Liver (tissue), 9 donors: ENCODE data around the gene ADGRL2. TPM values are rescaled to one million over a fixed set of nuclear protein-coding genes. Genes with fewer than 3 reads are reported as not detected.

Experiments used
- DNase-seq: peaks from one replicate; pipeline ENCODE4 v3.0.0-alpha.2; 2017; ENCODE audit warnings: low spot score
- H3K27ac ChIP-seq, 2 donors: one replicate each; pipeline ENCODE4 v1.7.0; 2013; ENCODE audit warnings: inconsistent platforms in 2 of 2, low read length in 2 of 2, control low read depth in 1 of 2, low read depth in 1 of 2, mild to moderate bottlenecking in 1 of 2
- H3K27me3 ChIP-seq, 4 donors: one replicate each; pipeline versions ENCODE4 v1.6.1 to v1.7.0; 2013; ENCODE audit warnings: low read length in 3 of 4, inconsistent platforms in 1 of 4, mild to moderate bottlenecking in 1 of 4, moderate library complexity in 1 of 4; ENCODE audit not compliant: control insufficient read depth in 4 of 4, insufficient read depth in 4 of 4
- H3K36me3 ChIP-seq, 4 donors: one replicate each; pipeline versions ENCODE4 v1.6.1 to v1.7.0; 2013; ENCODE audit warnings: low read length in 3 of 4, mild to moderate bottlenecking in 3 of 4, low read depth in 1 of 4, moderate library complexity in 1 of 4; ENCODE audit not compliant: control insufficient read depth in 4 of 4, insufficient read depth in 3 of 4
- H3K4me1 ChIP-seq, 4 donors: one replicate each; pipeline versions ENCODE4 v1.6.1 to v1.7.0; 2013; ENCODE audit warnings: low read length in 3 of 4, mild to moderate bottlenecking in 3 of 4, moderate library complexity in 1 of 4; ENCODE audit not compliant: control insufficient read depth in 4 of 4, insufficient read depth in 4 of 4
- H3K4me3 ChIP-seq, 3 donors: one replicate each; pipeline versions ENCODE4 v1.6.1 to v1.7.0; 2013; ENCODE audit warnings: low read length in 3 of 3, control low read depth in 1 of 3, low read depth in 1 of 3, mild to moderate bottlenecking in 1 of 3
- H3K9ac ChIP-seq, 2 donors: one replicate each; pipeline ENCODE4 v1.7.0; 2013; ENCODE audit warnings: low read length in 2 of 2, mild to moderate bottlenecking in 2 of 2, moderate library complexity in 2 of 2, control low read depth in 1 of 2, low read depth in 1 of 2
- H3K9me3 ChIP-seq, 4 donors: one replicate each; pipeline versions ENCODE4 v1.6.1 to v1.7.0; 2013; ENCODE audit warnings: low read length in 3 of 4; ENCODE audit not compliant: control insufficient read depth in 4 of 4
- ATF3 ChIP-seq: IDR thresholded peaks from 2 replicates; pipeline ENCODE4 v1.6.1; 2016; ENCODE audit warnings: antibody characterized with exemption
- CTCF ChIP-seq: fragments of 150-350 bp; IDR thresholded peaks from 2 replicates; pipeline ENCODE4 v1.5.1; 2017; ENCODE audit warnings: improper control_type of control experiment, low read depth, low read length; ENCODE audit not compliant: missing input control
- EGR1 ChIP-seq, 2 donors: IDR thresholded peaks; 2 replicates each; pipeline ENCODE4 v1.6.1; 2016 to 2018; ENCODE audit warnings: antibody characterized with exemption in 2 of 2, low read depth in 2 of 2
- FOXA1 ChIP-seq: IDR thresholded peaks from 2 replicates; pipeline ENCODE4 v1.6.1; 2016; ENCODE audit warnings: antibody characterized with exemption
- FOXA2 ChIP-seq: IDR thresholded peaks from 2 replicates; pipeline ENCODE4 v1.6.1; 2016; ENCODE audit warnings: antibody characterized with exemption
- GABPA ChIP-seq, 2 donors: IDR thresholded peaks in 1 of 2; conservative IDR thresholded peaks in 1 of 2; 2 replicates each; pipeline ENCODE4 v1.6.1; 2016; ENCODE audit warnings: antibody characterized with exemption in 2 of 2, mild to moderate bottlenecking in 1 of 2, moderate library complexity in 1 of 2
- HNF4A ChIP-seq, 2 donors: conservative IDR thresholded peaks; 2 replicates each; pipeline ENCODE4 v1.6.1; 2016; ENCODE audit warnings: antibody characterized with exemption in 2 of 2, mild to moderate bottlenecking in 2 of 2
- HNF4G ChIP-seq: IDR thresholded peaks from 2 replicates; pipeline ENCODE4 v1.6.1; 2016; ENCODE audit warnings: antibody characterized with exemption
- JUND ChIP-seq, 2 donors: IDR thresholded peaks; 2 replicates each; pipeline ENCODE4 v1.6.1; 2016; ENCODE audit warnings: antibody characterized with exemption in 2 of 2
- MAX ChIP-seq: IDR thresholded peaks from 2 replicates; pipeline ENCODE4 v1.6.1; 2016; ENCODE audit warnings: antibody characterized with exemption
- NR2F2 ChIP-seq: IDR thresholded peaks from 2 replicates; pipeline ENCODE4 v1.6.1; 2016; ENCODE audit warnings: antibody characterized with exemption
- RAD21 ChIP-seq, 2 donors: IDR thresholded peaks; 2 replicates each; pipeline ENCODE4 v1.6.1; 2016; ENCODE audit warnings: antibody characterized with exemption in 2 of 2, mild to moderate bottlenecking in 2 of 2
- SP1 ChIP-seq: IDR thresholded peaks from 2 replicates; pipeline ENCODE4 v1.6.1; 2018; ENCODE audit warnings: antibody characterized with exemption, mild to moderate bottlenecking
- TAF1 ChIP-seq: conservative IDR thresholded peaks from 2 replicates; pipeline ENCODE4 v1.6.1; 2016; ENCODE audit warnings: antibody characterized with exemption, mild to moderate bottlenecking
- YY1 ChIP-seq: IDR thresholded peaks from 2 replicates; pipeline ENCODE4 v1.6.1; 2016; ENCODE audit warnings: antibody characterized with exemption, mild to moderate bottlenecking
- ZBTB33 ChIP-seq: IDR thresholded peaks from 2 replicates; pipeline ENCODE4 v1.6.1; 2016; ENCODE audit warnings: antibody characterized with exemption
- WGBS: extraction: QIAGEN DNeasy Blood & Tissue Kit; methylation state at CpG from one replicate; pipeline ENCODE4 v1.1.7; 2013; 5-methylcytosine and 5-hydroxymethylcytosine counted together
- polyA plus RNA-seq, 2 donors: library from polyadenylated mRNA; stranded (reverse) in 1 of 2; unstranded in 1 of 2; fragments of 200-250 nt in 1 of 2; fragments of >200 nt in 1 of 2; fragmentation: Nextera tagmentation in 1 of 2; extraction: Ambion mirVana in 1 of 2; gene quantifications; one replicate each; pipeline versions ENCODE4 v1.2.1 to v1.2.3, GENCODE V29; 2013 to 2015
- total RNA-seq, 2 donors: library from RNA; depleted of rRNA; stranded (reverse); fragments of >200 nt; gene quantifications; one replicate each; pipeline ENCODE4 v1.2.3, GENCODE V29; 2014
- donor health status: healthy.
- donor health status: healthy.
- donor health status: healthy.
- donor health status: healthy.
- donor health status: healthy.

ADGRL2 gene
- total and polyA plus RNA-seq, 4 donors, result 21.1 to 82.0 (median 31.7) TPM

GRCh38 chr1:81801651-81802456, 1.1 kb downstream of the ADGRL2 start:
- Histone ChIP-seq H3K9me3 (no peaks in the 10 kb centered on the region), H3K4me3 (peak overlapping the region; percentile 91 to 98 (median 97)), H3K27me3 (no peaks in the 10 kb centered on the region), H3K27ac (peak overlapping the region; percentile 92 to 100), H3K4me1 (peaks cover 0 to 27% (median 22%) of the 10 kb centered on the region in 4 donors), H3K36me3 (no peaks in the 10 kb centered on the region), H3K9ac (peak overlapping the region; percentile 70 to 76)
- TF ChIP-seq YY1, result peak; percentile 19
- no peak for TF ChIP-seq FOXA1
- peak; percentile 35 for DNase-seq
- WGBS, result 2% methylated on average over 93 of the region's 93 CpGs

GRCh38 chr1:81802457-81802706, 1.6 kb downstream of the ADGRL2 start:
- Histone ChIP-seq H3K27me3 (no peaks in the 10 kb centered on the region), H3K9ac (peak overlapping the region; percentile 70 to 76), H3K4me1 (peaks cover 0 to 27% (median 22%) of the 10 kb centered on the region in 4 donors), H3K9me3 (no peaks in the 10 kb centered on the region), H3K36me3 (no peaks in the 10 kb centered on the region), H3K4me3 (peak overlapping the region; percentile 91 to 98 (median 97)), H3K27ac (peak overlapping the region; percentile 92 to 100)
- WGBS, result 1% methylated on average over 17 of the region's 17 CpGs
- DNase-seq, result no peak
- TF ChIP-seq JUND (IDR thresholded peaks at IDR 0.05), result no peak
- no peak for TF ChIP-seq RAD21 (IDR thresholded peaks at IDR 0.05)
- TF ChIP-seq GABPA (IDR thresholded peaks at IDR 0.05 in 1 of 2, conservative IDR thresholded peaks at IDR 0.05 in 1 of 2), result no peak
- no peak for TF ChIP-seq CTCF
- TF ChIP-seq TAF1, result no peak
- no peak for TF ChIP-seq FOXA2
- no peak for TF ChIP-seq FOXA1
- TF ChIP-seq NR2F2, result no peak
- TF ChIP-seq SP1, result no peak
- TF ChIP-seq HNF4A (conservative IDR thresholded peaks at IDR 0.05), result no peak
- TF ChIP-seq EGR1 (IDR thresholded peaks at IDR 0.05; ENCODE audit: low read depth in 2 of 2), result no peak
- TF ChIP-seq HNF4G, result no peak
- TF ChIP-seq ZBTB33, result no peak
- no peak for TF ChIP-seq MAX
- TF ChIP-seq ATF3, result no peak
